Thoracic aorta (tissue), 2 donors: ENCODE measurements around the gene CYP4F11. TPM values are rescaled to one million over a fixed set of nuclear protein-coding genes. Genes with fewer than 3 reads are reported as not detected.

Experiments
- ATAC-seq: fragments of 150-250 bp; one replicate; pipeline ENCODE4 v1.8.0; 2017; ENCODE audit warnings: low read depth; ENCODE audit not compliant: insufficient number of reproducible peaks, low FRiP score
- DNase-seq: peaks from one replicate; pipeline ENCODE4 v3.0.0-alpha.2; 2020; ENCODE audit warnings: low spot score
- H3K27ac ChIP-seq, 2 donors: fragments of 200-600 bp; sonication (generic); 1 replicate in 1 of 2; 2 replicates in 1 of 2; pipeline ENCODE4 v1.5.1; 2016; ENCODE audit warnings: mild to moderate bottlenecking in 2 of 2, moderate library complexity in 2 of 2
- H3K27me3 ChIP-seq: fragments of 200-600 bp; sonication (generic); replicated peaks from 2 replicates; pipeline ENCODE4 v1.6.0; 2016; ENCODE audit warnings: mild to moderate bottlenecking; ENCODE audit not compliant: insufficient read depth
- H3K36me3 ChIP-seq: fragments of 200-600 bp; sonication (generic); one replicate; pipeline ENCODE4 v1.5.1; 2016
- H3K4me1 ChIP-seq, 2 donors: fragments of 200-600 bp; sonication (generic); 1 replicate in 1 of 2; 2 replicates in 1 of 2; pipeline versions ENCODE4 v1.5.1 to v1.6.0; 2016; ENCODE audit warnings: low read depth in 2 of 2, mild to moderate bottlenecking in 1 of 2; ENCODE audit not compliant: control insufficient read depth in 1 of 2
- H3K4me3 ChIP-seq: fragments of 200-600 bp; sonication (generic); 2 replicates; pipeline ENCODE4 v1.5.1; 2016; ENCODE audit warnings: mild to moderate bottlenecking
- H3K9me3 ChIP-seq: fragments of 200-600 bp; sonication (generic); 2 replicates; pipeline ENCODE4 v1.5.1; 2016
- total RNA-seq, 2 donors: library from RNA; depleted of rRNA; stranded (reverse); fragments of >200 nt; gene quantifications; one replicate each; pipeline versions ENCODE4 v1.1.0 to v1.2.3, GENCODE V29; 2016
- TF ChIP-seq, protein P1 (sequence below): fragments of 200-600 bp; sonication (generic); IDR thresholded peaks from one replicate; pipeline ENCODE4 v1.5.1; 2019; ENCODE audit warnings: antibody characterized with exemption

Gene CYP4F11
- total RNA-seq, 2 donors from 2014 or later = 9.6 to 12.9 TPM

DNA sequence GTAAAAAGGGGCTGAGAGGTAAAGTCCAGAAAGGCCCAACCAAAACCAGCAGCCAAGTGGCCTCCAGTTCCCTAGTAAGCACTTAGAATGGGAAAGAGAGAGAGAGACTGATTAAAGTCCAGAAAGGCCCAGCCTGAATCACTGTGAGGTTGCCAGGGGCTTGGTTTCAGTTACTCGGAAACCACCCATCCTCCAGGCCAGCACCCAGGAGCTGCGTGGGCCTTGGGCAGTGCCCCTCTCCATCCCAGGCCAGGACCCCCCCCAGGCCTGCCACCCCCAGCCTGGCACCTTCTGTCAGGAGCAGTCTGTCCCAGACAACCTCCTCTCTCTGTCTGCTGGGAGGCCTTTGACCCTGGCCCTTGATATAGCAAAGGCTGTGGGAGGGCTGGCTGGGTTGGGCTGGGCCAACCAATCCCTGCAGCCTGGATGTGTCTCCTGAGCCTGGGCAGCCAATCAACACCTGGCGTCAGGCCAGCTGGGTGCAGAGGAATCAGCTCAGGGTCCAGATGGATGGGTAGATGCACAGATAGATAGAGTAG is 36.5 kb downstream of the CYP4F11 start, which contains the start of gene CYP4F2:
CYP4F2 (minus strand) TSS at position 337 of the 539 bp plus-strand sequence. CDS start 463 bp downstream, outside the sequence.
- no peaks in the 10 kb centered on the region for H3K27me3 ChIP-seq
- H3K9me3 ChIP-seq = no peaks in the 10 kb centered on the region
- ATAC-seq = no peak
- no peak within 1 kb of the TSS for H3K4me3 ChIP-seq
- DNase-seq = no peak
- H3K27ac ChIP-seq = no peak within 1 kb of the TSS
- no peaks in the 10 kb centered on the region for H3K36me3 ChIP-seq
- TF ChIP-seq, protein P1, sequence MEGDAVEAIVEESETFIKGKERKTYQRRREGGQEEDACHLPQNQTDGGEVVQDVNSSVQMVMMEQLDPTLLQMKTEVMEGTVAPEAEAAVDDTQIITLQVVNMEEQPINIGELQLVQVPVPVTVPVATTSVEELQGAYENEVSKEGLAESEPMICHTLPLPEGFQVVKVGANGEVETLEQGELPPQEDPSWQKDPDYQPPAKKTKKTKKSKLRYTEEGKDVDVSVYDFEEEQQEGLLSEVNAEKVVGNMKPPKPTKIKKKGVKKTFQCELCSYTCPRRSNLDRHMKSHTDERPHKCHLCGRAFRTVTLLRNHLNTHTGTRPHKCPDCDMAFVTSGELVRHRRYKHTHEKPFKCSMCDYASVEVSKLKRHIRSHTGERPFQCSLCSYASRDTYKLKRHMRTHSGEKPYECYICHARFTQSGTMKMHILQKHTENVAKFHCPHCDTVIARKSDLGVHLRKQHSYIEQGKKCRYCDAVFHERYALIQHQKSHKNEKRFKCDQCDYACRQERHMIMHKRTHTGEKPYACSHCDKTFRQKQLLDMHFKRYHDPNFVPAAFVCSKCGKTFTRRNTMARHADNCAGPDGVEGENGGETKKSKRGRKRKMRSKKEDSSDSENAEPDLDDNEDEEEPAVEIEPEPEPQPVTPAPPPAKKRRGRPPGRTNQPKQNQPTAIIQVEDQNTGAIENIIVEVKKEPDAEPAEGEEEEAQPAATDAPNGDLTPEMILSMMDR = no peak
- H3K4me1 ChIP-seq = no peaks in the 10 kb centered on the region

DNA sequence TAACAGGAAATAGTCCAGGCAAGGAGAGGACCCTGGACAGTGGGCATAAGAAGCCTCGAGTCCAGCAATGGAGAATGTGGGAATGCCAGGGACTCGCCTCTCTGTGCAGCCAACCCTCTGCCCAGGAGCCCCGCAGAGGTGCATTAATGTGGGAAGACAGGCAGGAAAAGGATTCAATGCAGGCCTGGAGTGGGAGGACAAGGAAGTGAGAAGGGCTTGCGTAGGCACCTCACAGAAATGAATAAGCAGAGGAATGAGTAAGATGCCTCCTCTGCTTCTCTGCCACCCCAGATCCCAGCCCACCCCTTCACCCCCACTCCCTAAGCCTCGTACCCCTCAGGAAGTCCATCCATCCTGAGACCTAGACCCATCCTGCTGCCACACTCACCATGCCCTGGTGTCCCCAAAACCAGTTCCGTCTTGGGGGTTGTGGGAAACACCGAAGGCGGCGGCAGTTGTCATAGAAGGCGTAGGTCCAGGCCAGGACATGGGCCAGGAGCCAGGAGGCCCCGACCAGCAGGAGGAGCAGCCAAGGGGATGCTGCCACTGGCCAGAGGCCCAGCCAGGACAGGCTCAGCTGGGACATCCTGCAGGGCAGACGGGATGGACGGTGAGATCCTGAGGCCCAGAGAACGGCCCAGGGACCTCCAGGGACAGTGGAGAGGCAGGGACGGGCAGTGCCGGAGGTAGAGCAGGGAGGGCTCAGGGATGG is 37.1 kb downstream of the CYP4F11 start:
- Histone ChIP-seq H3K27me3 (no peaks in the 10 kb centered on the region), H3K4me3 (no peak overlapping the region), H3K36me3 (no peaks in the 10 kb centered on the region), H3K9me3 (no peaks in the 10 kb centered on the region), H3K27ac (no peak overlapping the region), H3K4me1 (no peaks in the 10 kb centered on the region)
- ATAC-seq (no peak), DNase-seq (no peak)
- TF ChIP-seq, protein P1 = no peak

DNA sequence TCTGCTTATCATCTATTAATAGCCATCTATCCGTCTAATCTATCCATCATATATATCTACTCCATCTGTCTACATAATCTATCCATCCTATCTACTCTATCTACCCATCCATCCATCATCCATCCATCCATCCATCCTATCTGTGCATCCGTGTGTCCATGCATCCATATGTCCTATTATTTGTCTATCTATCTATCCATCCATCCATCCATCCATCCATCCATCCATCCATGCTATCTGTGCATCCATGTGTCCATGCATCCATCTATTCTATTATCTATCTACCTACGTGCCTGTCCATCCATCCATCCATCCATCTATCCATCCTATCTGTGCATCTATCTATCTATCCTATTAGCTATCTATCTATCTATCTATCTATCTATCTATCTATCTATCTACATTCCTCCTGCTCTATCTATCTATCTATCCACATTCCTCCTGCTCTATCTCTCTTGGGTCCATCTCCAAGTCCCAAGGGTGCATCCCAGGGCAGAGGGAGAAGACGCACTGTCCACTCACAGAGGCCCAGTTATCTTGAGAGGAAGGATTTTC is 38.4 kb downstream of the CYP4F11 start:
- Histone ChIP-seq H3K27ac (no peak overlapping the region), H3K9me3 (no peaks in the 10 kb centered on the region), H3K4me1 (no peaks in the 10 kb centered on the region), H3K36me3 (no peaks in the 10 kb centered on the region), H3K4me3 (no peak overlapping the region), H3K27me3 (no peaks in the 10 kb centered on the region)
- TF ChIP-seq, protein P1 = no peak
- DNase-seq (no peak), ATAC-seq (no peak)

DNA sequence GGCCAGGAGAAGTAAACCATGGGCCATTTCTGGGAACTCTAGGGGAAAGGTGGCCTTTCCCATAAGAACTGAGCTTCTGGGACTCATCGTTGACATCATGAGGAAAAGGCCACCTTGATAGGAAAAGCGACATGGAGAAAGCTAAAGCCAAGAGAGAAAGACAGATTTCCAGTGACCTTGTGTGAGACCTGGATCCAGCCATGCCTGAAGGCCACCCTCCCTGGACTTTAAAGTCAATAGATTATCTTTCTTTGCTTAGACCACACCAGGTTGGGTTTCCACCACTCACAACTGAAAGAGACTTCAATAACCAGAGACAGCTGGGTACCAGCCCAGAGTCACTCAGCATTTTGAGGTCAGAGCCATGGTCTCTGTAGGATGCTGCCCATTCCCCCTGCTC is 40.0 kb downstream of the CYP4F11 start:
- Histone ChIP-seq H3K27ac (no peak overlapping the region), H3K36me3 (no peaks in the 10 kb centered on the region), H3K27me3 (no peaks in the 10 kb centered on the region), H3K9me3 (no peaks in the 10 kb centered on the region), H3K4me1 (no peaks in the 10 kb centered on the region), H3K4me3 (no peak overlapping the region)
- TF ChIP-seq, protein P1 = no peak
- DNase-seq (no peak), ATAC-seq (no peak)

GRCh38 chr19:15893477-15893876 is 40.9 kb downstream of the CYP4F11 start:
- Histone ChIP-seq H3K27me3 (no peaks in the 10 kb centered on the region), H3K4me3 (no peak overlapping the region), H3K9me3 (no peaks in the 10 kb centered on the region), H3K27ac (no peak overlapping the region), H3K4me1 (no peaks in the 10 kb centered on the region), H3K36me3 (no peaks in the 10 kb centered on the region)
- DNase-seq (no peak), ATAC-seq (no peak)
- TF ChIP-seq, protein P1 = no peak
